GM21723 (cell line): ENCODE results near the gene NKAIN1.
"Not testable (repeated sequence)": the region's sequence is repeated elsewhere in the genome, so short reads cannot be mapped to it uniquely, and the experiment has no call there.

Experiments used
- ATAC-seq: cut with Tn5 transposase; IDR thresholded peaks from one replicate; pipeline ENCODE4 v1.9.1; 2021; ENCODE audit warnings: mild to moderate bottlenecking, moderate library complexity; ENCODE audit not compliant: unreplicated experiment

NKAIN1 gene

DNA sequence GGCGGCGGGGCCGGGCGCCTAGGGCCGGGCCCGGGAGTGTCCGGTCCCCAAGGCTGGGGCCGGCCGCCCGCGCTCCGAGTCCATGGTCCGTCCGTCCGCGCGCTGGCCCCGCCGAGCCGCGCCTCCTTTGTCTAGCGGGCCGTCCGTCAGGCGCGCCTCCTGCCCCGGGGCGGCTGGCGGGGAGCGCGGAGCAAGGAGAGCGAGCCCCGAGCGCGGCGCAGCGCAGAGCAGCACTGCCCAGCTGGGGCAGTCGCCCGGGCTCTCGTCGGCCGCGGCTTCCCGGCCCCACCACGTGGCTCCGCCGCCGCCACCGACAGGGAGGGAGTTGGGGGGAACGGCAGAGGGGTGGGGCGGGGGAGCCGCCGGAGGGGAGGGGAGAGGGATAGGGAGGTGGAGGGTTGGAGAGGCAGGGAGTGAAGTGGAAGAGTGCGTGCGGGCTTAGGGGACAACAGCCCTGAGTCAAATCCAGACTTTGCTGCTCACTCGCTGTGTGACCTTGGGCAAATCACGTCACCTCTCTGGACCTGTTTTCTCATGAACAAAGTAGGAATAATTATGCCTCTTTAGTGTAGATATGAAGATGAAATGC, at the start of gene NKAIN1:
TSS of gene NKAIN1 (minus strand) at position 235 of the 589 bp plus-strand sequence. CDS start 340 bp downstream, outside the sequence.
- no peak for ATAC-seq

DNA sequence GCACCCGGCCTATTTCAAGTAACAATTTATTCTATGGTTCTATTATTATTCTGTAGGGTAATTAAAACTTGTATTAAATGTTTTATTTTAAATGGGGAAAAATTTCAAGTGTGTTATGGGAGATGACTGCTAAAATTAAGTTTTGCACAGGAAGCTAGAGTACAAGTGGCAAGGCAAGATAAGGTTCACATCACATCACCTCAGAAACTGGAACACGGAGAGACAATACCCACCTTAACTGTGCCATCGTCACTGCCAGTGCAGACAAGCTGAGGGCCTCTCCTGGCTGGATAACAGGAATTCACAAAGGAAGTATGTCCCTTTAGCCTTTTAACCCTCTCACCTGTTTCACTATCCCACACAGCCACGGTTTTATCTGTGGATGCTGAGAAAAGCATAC, 49.3 kb upstream of the NKAIN1 start:
- no peak for ATAC-seq

- ATAC-seq = not testable (repeated sequence)
These were observed 48.1 kb upstream of the NKAIN1 start for GRCh38 chr1:31287791-31288190.

GRCh38 chr1:31282426-31282825, 42.7 kb upstream of the NKAIN1 start:
- not testable (repeated sequence) for ATAC-seq

DNA sequence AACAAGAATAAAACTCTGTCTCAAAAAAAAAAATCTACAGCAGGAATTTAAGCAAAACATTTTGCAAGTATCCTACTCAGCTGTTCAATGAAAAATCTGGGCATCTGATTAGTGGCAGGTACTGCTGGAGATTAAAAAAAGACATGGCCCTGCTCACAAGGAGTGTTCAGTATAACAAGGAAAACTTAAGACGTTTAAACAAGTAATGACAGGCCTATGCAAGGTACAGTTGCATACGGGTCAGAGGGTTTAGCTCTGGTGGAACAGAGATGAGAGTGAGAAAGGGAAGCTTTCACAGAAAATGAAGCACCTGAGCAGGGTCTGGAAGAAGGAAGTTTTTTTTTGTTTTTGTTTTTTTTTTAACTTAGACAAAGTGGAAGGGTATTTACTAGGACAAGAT, 33.9 kb upstream of the NKAIN1 start:
- no peak for ATAC-seq

DNA sequence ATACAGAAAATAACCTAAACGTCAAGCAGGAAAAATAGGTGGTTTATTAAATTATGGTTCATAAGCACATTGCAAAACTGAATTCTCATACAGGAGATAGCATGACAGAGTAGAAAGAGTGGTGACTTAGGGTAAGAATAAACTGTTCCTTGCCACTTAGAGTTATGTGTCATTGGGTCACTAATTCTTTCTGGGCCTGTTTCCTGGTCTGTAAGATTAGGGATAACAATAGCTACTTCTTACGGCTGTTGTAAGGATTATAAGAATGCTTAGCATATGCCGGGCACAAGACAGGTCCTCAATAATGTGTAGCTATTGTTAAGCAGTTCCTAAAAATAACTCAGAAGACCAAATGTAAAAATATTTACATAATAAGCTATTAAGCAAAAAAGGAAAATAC, 32.7 kb upstream of the NKAIN1 start:
- no peak for ATAC-seq

DNA sequence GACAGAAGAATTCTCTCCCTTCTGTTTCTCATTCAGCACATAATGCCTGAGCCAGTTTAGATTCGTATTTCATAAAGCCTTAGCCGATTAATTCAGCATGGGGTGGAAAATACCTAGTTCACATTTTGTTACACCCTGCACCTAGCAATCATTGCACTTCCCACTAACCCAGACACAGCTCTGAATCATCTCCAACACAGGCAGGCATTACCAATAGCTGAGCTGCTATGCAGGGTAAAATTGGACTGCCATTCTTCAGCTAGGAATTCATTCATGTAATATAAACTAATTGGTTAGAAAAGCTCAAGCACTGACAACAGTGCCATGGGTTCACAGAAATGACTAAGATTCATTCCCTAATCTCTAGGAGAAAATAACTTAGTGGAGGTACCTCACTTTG, 26.9 kb upstream of the NKAIN1 start:
- ATAC-seq = no peak

DNA sequence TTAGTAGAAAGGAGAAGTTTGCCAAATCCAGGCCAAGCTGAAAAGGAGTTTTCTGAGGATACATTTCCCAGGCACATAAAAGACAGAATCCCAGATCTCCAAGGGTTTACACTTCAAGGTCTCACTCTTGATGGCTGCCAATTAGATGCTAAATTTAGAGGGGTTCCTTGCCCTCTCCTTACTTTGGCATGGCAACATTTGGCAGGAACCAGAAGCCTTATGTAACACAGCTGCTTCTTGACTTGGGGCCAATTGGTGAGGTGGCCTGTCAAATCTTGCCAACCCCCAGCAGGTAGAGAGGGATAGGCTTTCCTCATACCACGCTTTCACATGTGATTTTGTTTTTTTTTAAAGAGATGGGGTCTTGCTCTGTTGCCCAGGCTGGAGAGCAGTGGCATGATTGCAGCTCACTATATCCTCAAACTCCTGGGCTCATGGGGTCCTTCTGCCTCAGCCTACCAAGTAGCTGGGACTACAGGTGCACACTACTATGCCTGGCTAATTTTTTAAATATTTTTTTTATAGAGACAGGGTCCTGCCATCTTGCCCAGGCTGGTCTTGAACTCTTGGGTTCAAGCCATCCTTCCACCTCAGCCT, 25.2 kb upstream of the NKAIN1 start:
- no peak for ATAC-seq

- ATAC-seq = no peak
These were observed 23.7 kb upstream of the NKAIN1 start for GRCh38 chr1:31263408-31263807.

DNA sequence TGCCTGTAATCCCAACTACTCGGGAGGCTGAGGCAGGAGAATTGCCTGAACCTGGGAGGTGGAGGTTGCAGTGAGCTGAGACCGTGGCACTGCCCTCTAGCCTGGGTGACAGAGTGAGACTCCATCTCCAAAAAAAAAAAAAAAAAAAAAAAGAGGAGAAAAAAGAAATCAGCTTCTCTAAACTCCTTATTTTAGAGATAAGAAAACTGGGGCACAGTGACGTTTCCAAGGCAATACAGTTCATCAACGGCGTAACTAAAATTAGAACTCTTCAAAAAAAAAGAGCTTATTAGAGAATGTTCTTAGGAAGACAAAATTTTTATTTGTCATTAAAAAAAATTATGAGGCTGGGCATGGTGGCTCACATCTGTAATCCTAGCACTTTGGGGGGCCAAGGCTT, 22.7 kb upstream of the NKAIN1 start:
- not testable (repeated sequence) for ATAC-seq

DNA sequence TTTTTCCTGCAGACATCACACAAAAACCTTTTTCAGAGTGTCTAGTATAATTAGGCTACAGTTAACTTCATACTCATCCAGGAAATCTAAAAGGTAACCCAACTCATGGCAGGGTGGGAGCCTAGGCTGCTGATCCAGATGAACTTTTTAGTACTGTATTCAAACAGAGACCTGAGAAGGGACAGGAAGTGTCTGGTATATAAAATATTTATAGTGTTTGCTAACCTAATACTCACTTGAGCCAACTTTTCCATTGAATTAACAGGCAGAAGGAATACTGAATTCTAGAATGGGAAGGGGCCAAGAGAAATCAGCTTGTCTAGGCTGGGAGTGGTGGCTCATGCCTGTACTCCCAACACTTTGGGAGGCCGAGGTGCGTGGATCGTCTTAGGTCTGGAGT, 22.2 kb upstream of the NKAIN1 start:
- no peak for ATAC-seq

DNA sequence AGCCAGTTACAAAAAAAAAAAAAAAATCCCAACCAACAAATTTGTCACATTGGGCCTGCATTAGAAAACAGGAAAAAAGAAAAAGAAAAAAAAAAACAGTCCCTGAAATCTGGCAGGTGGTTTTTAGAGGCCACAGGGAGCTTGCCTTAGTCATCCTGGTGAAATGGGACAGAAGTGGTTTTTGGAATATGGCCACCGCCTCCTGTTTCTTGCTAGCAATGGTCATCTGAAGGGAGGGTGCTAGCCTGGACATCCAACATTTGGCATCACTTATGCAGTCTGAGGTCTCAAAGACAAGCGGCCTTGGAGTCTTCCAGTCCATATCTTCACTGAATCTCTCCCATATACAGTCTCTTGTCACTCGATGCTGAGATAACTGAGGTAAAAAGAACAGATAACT, 20.1 kb upstream of the NKAIN1 start:
- no peak for ATAC-seq

DNA sequence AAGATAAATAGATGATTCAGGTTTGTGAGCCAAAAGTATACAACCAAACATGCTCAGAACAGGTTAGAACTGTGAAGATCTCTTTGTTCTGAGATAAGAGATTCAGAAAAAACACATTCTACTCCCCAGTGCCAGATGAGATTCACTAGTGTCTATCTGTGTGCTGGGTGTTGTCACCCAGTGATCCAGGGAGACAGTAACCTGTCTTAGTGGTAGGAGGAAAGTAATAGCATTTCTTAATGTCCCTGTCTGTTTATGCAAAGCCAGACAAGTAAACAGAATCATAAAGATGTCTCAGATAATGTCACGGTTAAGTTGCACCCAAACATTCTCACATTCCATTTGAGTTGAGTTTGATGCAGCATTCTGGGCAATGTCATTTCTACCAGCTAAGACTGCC, 18.9 kb upstream of the NKAIN1 start:
- no peak for ATAC-seq

- no peak for ATAC-seq
These were observed 17.5 kb upstream of the NKAIN1 start for GRCh38 chr1:31257213-31257612.

DNA sequence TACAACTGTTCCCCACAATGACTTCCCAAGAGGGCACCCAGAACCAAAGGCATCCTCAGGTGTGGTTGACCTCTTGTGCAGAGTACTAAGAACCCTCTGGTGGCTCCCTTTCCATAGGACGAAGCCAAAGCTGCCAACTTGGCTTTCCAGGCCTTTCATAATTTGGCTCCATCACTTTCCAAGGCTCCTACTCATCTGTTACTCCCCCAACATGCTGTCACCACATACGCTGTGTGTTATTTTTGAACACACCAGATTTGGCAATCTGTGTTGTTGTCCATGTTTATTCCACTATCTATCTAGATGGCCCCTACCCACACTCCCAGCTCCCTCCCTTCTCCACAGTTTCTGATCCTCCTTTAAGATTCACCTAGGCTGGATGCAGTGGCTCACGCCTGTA, 10.2 kb upstream of the NKAIN1 start:
- no peak for ATAC-seq

GRCh38 chr1:31248276-31248675, 8.6 kb upstream of the NKAIN1 start:
- no peak for ATAC-seq

DNA sequence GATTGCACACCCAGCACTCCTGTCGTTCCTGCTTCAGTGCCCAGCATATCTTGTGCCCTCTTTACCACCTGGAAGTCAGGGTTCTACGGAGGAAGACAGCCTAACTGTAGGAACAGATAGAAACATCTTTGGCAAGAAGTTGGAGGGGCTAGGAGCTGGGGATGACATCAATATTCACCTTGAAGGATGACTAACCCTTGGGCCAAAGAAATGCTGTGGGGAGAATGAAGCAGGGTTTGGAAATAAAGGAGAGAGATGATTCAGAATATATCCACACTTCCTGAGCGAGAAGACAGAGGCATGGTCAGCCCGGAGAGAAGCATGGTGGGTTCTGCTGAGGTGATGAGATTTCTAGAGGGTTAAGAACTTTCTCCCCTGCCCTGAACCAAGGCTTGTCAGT, 4.6 kb upstream of the NKAIN1 start:
- no peak for ATAC-seq

DNA sequence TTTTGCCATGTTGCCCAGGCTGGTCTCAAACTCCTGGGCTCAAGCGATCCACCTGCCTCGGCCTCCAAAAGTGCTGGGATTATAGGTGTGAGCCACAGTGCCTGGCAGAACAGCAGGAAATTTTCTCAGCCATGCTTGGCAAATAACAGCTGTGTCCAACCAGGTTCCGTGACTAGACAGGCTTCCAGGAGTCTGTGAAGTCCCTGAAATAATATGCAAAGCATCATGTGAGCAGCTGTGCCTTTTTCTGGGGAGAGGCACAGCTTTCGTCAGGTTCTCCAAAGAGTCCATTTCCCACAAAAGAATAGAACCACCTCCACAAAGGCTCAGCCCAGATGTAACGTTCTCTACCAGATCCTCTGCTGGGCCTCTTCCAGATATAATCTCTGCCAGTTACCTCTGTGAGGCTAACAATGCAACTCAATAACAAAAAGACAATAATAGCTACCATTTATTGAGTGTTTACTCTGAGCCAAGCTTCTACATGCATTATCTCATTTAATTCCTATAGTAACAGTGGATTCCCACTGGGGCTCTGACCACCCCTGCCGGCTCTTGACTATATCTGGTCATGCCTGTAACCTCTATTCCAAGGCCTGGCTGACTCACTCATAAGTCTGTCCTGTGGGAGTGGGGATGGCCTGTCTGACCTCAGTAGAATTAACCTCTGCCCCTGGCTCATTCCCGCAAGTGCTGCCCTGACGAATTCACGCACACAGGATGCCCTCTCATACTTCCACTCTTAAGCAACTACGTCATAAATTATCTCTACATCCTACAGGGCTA, 4.0 kb upstream of the NKAIN1 start:
- ATAC-seq = no peak

DNA sequence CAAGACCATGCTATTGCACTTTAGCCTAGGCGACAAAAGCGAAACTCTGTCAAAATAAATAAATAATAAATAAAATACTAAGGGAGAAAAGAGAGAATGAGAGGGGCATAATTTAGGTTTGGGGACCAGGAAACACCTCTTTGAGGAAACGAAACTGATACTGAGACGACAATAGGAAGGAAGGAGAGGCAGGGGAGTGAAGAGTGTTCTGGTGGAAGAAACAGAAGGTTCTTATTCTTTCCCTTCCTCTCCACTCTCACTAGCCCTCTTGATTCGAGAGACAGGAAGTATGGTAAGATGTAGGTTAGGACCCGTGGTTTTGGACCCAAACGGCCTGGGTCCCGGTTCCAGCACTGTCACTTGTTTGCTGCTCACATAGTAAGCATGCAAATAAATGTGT, 1.6 kb upstream of the NKAIN1 start:
- ATAC-seq = no peak

GRCh38 chr1:31238986-31239613, 587 bp downstream of the NKAIN1 start:
- no peak for ATAC-seq

GRCh38 chr1:31238612-31238985, 1.1 kb downstream of the NKAIN1 start:
- ATAC-seq = no peak

DNA sequence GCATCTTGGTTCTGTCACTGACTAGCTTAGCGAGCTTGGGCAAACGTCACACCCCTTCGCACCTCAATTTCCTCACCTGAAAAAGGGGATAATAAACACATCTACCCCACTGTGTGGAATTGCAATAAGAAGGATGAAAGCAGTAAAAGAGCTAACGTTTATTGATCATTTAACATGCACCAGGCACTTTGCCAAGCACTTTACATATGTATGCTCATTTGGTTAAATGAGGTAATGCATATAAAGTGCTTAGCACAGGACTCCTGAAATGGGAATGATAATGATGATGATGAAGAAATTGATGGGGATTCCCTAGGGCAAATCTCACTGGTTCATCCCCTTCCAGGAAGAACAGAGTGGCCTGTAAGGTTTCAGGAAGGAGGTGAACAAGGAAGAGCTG, 4.8 kb downstream of the NKAIN1 start:
- no peak for ATAC-seq
